OCI-LY7 (cell line): ENCODE data around the gene DPYSL4.

Source experiments
- CTCF ChIP-seq: fragments of 200-600 bp; sonication (generic); conservative IDR thresholded peaks from 2 replicates; pipeline ENCODE4 v1.5.1; 2014; ENCODE audit warnings: mild to moderate bottlenecking, antibody characterized with exemption, low read length, moderate library complexity, mixed read lengths
- EZH2phosphoT487 ChIP-seq: fragments of 200-600 bp; sonication (generic); IDR thresholded peaks from 2 replicates; pipeline ENCODE4 v1.6.1; 2018; ENCODE audit warnings: low read depth, borderline replicate concordance, mild to moderate bottlenecking, mixed run types, antibody characterized with exemption, low read length, moderate library complexity, mixed read lengths

GRCh38 chr10:132137111-132138072 lies 49.4 kb upstream of the DPYSL4 start:
- no peak for TF ChIP-seq CTCF
- TF ChIP-seq EZH2phosphoT487 = no peak
